Psoas muscle (tissue), 8 donors: ENCODE data around the gene LMBR1. TPM values are rescaled to one million over a fixed set of nuclear protein-coding genes. Genes with fewer than 3 reads are reported as not detected.

Experiments
- ATAC-seq, 4 donors: fragments of 200-7000 bp; cut with Tn5 transposase; one replicate each; pipeline ENCODE4 v1.9.1; 2020; ENCODE audit warnings: moderate library complexity in 3 of 4, mild to moderate bottlenecking in 2 of 4
- DNase-seq, 2 donors: peaks; one replicate each; pipeline ENCODE4 v3.0.0-alpha.2; 2020
- H3K27ac ChIP-seq: fragments of 200-600 bp; one replicate; pipeline ENCODE4 v1.8.0; 2022
- H3K27me3 ChIP-seq, 3 donors: fragments of 200-600 bp in 1 of 3; one replicate each; pipeline versions ENCODE4 v1.6.1 to v1.8.0; 2013 to 2022; ENCODE audit warnings: low read length in 2 of 3, mild to moderate bottlenecking in 2 of 3, moderate library complexity in 1 of 3; ENCODE audit not compliant: insufficient read depth in 3 of 3
- H3K36me3 ChIP-seq, 2 donors: fragments of 200-600 bp in 1 of 2; one replicate each; pipeline versions ENCODE4 v1.6.1 to v1.8.0; 2013 to 2022; ENCODE audit warnings: low read depth in 1 of 2, mild to moderate bottlenecking in 1 of 2, moderate library complexity in 1 of 2; ENCODE audit not compliant: insufficient read depth in 1 of 2
- H3K4me1 ChIP-seq: fragments of 200-600 bp; one replicate; pipeline ENCODE4 v1.8.0; 2022
- H3K4me3 ChIP-seq: fragments of 200-600 bp; one replicate; pipeline ENCODE4 v1.8.0; 2022; ENCODE audit warnings: mild to moderate bottlenecking
- H3K9me3 ChIP-seq: fragments of 200-600 bp; one replicate; pipeline ENCODE4 v1.8.0; 2022
- CTCF ChIP-seq: fragments of 200-600 bp; IDR thresholded peaks from one replicate; pipeline ENCODE4 v1.8.0; 2022; ENCODE audit warnings: antibody characterized with exemption
- WGBS, 3 donors: extraction: QIAGEN DNeasy Blood & Tissue Kit; methylation state at CpG; one replicate each; pipeline versions ENCODE4 v1.1.6 to v1.1.7; 2013; 5-methylcytosine and 5-hydroxymethylcytosine counted together
- intact Hi-C, 2 donors: fragments of 100-400 bp; cut with DNase I; formaldehyde crosslinking; loops; one replicate each; pipeline versions ENCODE4 v1.11.0 to v1.14.2; 2022
- polyA plus RNA-seq, 3 donors: library from polyadenylated mRNA; stranded (reverse); fragments of 200-250 nt; gene quantifications; one replicate each; pipeline ENCODE4 v1.2.3, GENCODE V29; 2013
- total RNA-seq, 4 donors: library from RNA; stranded (reverse); fragmentation: NEBNext Ultra II Directional in 2 of 4; extraction: Animal tissue kit (Norgen Biotek cat#: 25700) in 2 of 4; gene quantifications; one replicate each; pipeline versions ENCODE4 v1.2.1 to v1.2.4, GENCODE V29; 2021 to 2023
- donor health status: healthy with polysubstance abuse.
- donor health status: DM: no; HTN: no; CAD: no; lungs with moderate emphysema.
- donor health status: Bipolar disorder and iron deficiency.
- donor health status: healthy.
- donor health status: DM: yes; HTN: yes; CAD: no.
- donor health status: DM: no; HTN: no; CAD: no.
- donor health status: DM: no; HTN: no; CAD: no.
- donor health status: DM: yes; HTN: yes; CAD: no.

Gene LMBR1
- total and polyA plus RNA-seq, 7 donors = 6.4 to 33.3 (median 21.7) TPM

- Histone ChIP-seq H3K27me3 (no peaks in the 10 kb centered on the region), H3K27ac (no peak overlapping the region), H3K36me3 (peaks cover 4 to 10% of the 10 kb centered on the region in 2 donors), H3K9me3 (no peaks in the 10 kb centered on the region), H3K4me1 (no peaks in the 10 kb centered on the region), H3K4me3 (no peak overlapping the region)
- DNase-seq (peak; percentile 34 to 63), ATAC-seq (peak in 3 of 4 donors; percentile 76 to 82 (median 77))
- WGBS, 3 donors = 28 to 34% (median 32%) methylated on average over 8 of the region's 8 CpGs
- peak; percentile 49 for TF ChIP-seq CTCF
- intact Hi-C loops = no loop called here
These were observed 128.8 kb downstream of the LMBR1 start for GRCh38 chr7:156764016-156764669.

GRCh38 chr7:156759579-156760202, 133.3 kb downstream of the LMBR1 start:
- Histone ChIP-seq H3K9me3 (no peaks in the 10 kb centered on the region), H3K36me3 (peaks cover 0 to 7% of the 10 kb centered on the region in 2 donors), H3K27ac (no peak overlapping the region), H3K27me3 (no peaks in the 10 kb centered on the region), H3K4me1 (no peaks in the 10 kb centered on the region), H3K4me3 (no peak overlapping the region)
- TF ChIP-seq CTCF = no peak
- ATAC-seq = no peak
- intact Hi-C loops = no loop called here
- 83 to 100% (median 97%) methylated on average over 7 of the region's 7 CpGs for WGBS, 3 donors
- no peak for DNase-seq

- 97 to 98% (median 98%) methylated on average over 2 of the region's 2 CpGs for WGBS, 3 donors
- intact Hi-C loops = no loop called here
- H3K4me3 ChIP-seq = no peak overlapping the region
- ATAC-seq (no peak), DNase-seq (no peak)
- H3K4me1 ChIP-seq = no peaks in the 10 kb centered on the region
- peaks cover 0 to 7% of the 10 kb centered on the region in 2 donors for H3K36me3 ChIP-seq
- no peak overlapping the region for H3K27ac ChIP-seq
- TF ChIP-seq CTCF = no peak
- H3K9me3 ChIP-seq = no peaks in the 10 kb centered on the region
- no peaks in the 10 kb centered on the region for H3K27me3 ChIP-seq
These were observed 133.8 kb downstream of the LMBR1 start for GRCh38 chr7:156759143-156759542.

- intact Hi-C loops = no loop called here
- Histone ChIP-seq H3K9me3 (no peaks in the 10 kb centered on the region), H3K27me3 (no peaks in the 10 kb centered on the region), H3K36me3 (peaks cover 0 to 4% of the 10 kb centered on the region in 2 donors), H3K4me1 (no peaks in the 10 kb centered on the region), H3K4me3 (no peak overlapping the region), H3K27ac (no peak overlapping the region)
- DNase-seq (no peak), ATAC-seq (no peak)
- WGBS, 3 donors = 88 to 95% (median 95%) methylated on average over 4 of the region's 4 CpGs
- TF ChIP-seq CTCF = no peak
These were observed 138.8 kb downstream of the LMBR1 start for GRCh38 chr7:156754201-156754600.
